GM23338 (cell line): Measurements from ENCODE around the gene FAM174C.

Source experiments
- CREB1 ChIP-seq: fragments of 250-450 bp; sonication (Bioruptor Pico); IDR thresholded peaks from 2 replicates; pipeline ENCODE4 v1.5.0; 2020; ENCODE audit warnings: low read depth, mild to moderate bottlenecking, moderate library complexity
- CTCF ChIP-seq, 2 experiments: fragments of 200-600 bp in 1 of 2; sonication (generic) in 1 of 2; conservative IDR thresholded peaks; 2 replicates each; pipeline versions ENCODE4 v1.5.1 to v1.6.1; 2016 to 2017; ENCODE audit warnings: antibody characterized with exemption in 2 of 2, low read depth in 2 of 2, mild to moderate bottlenecking in 2 of 2, moderate library complexity in 1 of 2
- ETS1 ChIP-seq: IDR thresholded peaks from 2 replicates; pipeline ENCODE4 v1.6.1; 2016; ENCODE audit warnings: antibody characterized with exemption
- EZH2 ChIP-seq: fragments of 200-600 bp; sonication (generic); IDR thresholded peaks from one replicate; pipeline ENCODE4 v1.8.0; 2017; ENCODE audit warnings: antibody characterized with exemption, mild to moderate bottlenecking, low read depth; ENCODE audit not compliant: unreplicated experiment
- EZH2phosphoT487 ChIP-seq: fragments of 200-600 bp; sonication (generic); IDR thresholded peaks from one replicate; pipeline ENCODE4 v1.8.1; 2018; ENCODE audit warnings: antibody characterized with exemption; ENCODE audit not compliant: unreplicated experiment
- JUNB ChIP-seq: IDR thresholded peaks from one replicate; pipeline ENCODE4 v1.6.1; 2016; ENCODE audit warnings: antibody characterized with exemption; ENCODE audit not compliant: unreplicated experiment
- POLR2AphosphoS5 ChIP-seq: IDR thresholded peaks from 2 replicates; pipeline ENCODE4 v1.6.1; 2016; ENCODE audit warnings: antibody characterized with exemption, low read depth
- REST ChIP-seq: IDR thresholded peaks from one replicate; pipeline ENCODE4 v1.6.1; 2018; ENCODE audit warnings: antibody characterized with exemption; ENCODE audit not compliant: unreplicated experiment
- STAT1 ChIP-seq: IDR thresholded peaks from one replicate; pipeline ENCODE4 v1.6.1; 2016; ENCODE audit warnings: antibody characterized with exemption; ENCODE audit not compliant: unreplicated experiment
- ZNF114 ChIP-seq: fragments of 250-450 bp; sonication (Bioruptor Pico); IDR thresholded peaks from 2 replicates; pipeline ENCODE4 v1.5.0; 2020; ENCODE audit warnings: mild to moderate bottlenecking, moderate library complexity

GRCh38 chr19:1283207-1283916, 8.0 kb downstream of the FAM174C start:
- TF ChIP-seq CTCF (conservative IDR thresholded peaks at IDR 0.05; ENCODE audit: low read depth in 2 of 2) (no peak), EZH2phosphoT487 (no peak), JUNB (no peak), REST (no peak), POLR2AphosphoS5 (no peak), CREB1 (CRISPR knock-in tag) (no peak), EZH2 (no peak), STAT1 (no peak), ETS1 (no peak), ZNF114 (CRISPR knock-in tag) (no peak)
